22Rv1 (cell line): Measurements from ENCODE around the gene PLA2G6.

Source experiments
- H3K27ac ChIP-seq: fragments of 450-650 bp; 2 replicates; pipeline ENCODE4 v1.5.1; 2017
- ZFX ChIP-seq: fragments of 450-650 bp; IDR thresholded peaks from 2 replicates; pipeline ENCODE4 v1.6.1; 2017; ENCODE audit warnings: antibody characterized with exemption, borderline replicate concordance
- TF ChIP-seq, protein P1 (sequence below): fragments of 450-650 bp; IDR thresholded peaks from 2 replicates; pipeline ENCODE4 v1.5.1; 2017; ENCODE audit warnings: mild to moderate bottlenecking

Gene PLA2G6

DNA sequence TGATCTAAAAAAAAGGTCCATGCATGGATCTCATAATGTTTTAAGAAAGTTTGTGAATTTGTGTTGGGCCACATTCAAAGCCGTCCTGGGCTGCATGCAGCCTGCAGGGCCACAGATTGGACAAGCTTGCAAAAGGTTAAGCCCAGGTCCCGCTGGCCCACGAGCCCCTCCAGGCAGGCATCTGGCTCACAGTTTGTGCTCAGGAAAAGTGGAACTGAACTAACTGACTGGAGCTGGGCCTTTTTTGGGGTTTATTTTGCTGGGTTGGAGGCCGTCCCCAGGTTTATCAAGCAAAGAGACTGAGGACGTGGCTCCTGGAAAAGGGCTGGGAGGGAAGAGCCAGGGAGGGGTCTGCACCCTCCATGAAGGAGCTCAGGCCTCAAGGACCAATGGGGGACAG, 39.0 kb downstream of the PLA2G6 start:
- no peak for TF ChIP-seq ZFX
- TF ChIP-seq, protein P1, sequence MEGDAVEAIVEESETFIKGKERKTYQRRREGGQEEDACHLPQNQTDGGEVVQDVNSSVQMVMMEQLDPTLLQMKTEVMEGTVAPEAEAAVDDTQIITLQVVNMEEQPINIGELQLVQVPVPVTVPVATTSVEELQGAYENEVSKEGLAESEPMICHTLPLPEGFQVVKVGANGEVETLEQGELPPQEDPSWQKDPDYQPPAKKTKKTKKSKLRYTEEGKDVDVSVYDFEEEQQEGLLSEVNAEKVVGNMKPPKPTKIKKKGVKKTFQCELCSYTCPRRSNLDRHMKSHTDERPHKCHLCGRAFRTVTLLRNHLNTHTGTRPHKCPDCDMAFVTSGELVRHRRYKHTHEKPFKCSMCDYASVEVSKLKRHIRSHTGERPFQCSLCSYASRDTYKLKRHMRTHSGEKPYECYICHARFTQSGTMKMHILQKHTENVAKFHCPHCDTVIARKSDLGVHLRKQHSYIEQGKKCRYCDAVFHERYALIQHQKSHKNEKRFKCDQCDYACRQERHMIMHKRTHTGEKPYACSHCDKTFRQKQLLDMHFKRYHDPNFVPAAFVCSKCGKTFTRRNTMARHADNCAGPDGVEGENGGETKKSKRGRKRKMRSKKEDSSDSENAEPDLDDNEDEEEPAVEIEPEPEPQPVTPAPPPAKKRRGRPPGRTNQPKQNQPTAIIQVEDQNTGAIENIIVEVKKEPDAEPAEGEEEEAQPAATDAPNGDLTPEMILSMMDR = no peak
- peak overlapping the region; percentile 75 for H3K27ac ChIP-seq

DNA sequence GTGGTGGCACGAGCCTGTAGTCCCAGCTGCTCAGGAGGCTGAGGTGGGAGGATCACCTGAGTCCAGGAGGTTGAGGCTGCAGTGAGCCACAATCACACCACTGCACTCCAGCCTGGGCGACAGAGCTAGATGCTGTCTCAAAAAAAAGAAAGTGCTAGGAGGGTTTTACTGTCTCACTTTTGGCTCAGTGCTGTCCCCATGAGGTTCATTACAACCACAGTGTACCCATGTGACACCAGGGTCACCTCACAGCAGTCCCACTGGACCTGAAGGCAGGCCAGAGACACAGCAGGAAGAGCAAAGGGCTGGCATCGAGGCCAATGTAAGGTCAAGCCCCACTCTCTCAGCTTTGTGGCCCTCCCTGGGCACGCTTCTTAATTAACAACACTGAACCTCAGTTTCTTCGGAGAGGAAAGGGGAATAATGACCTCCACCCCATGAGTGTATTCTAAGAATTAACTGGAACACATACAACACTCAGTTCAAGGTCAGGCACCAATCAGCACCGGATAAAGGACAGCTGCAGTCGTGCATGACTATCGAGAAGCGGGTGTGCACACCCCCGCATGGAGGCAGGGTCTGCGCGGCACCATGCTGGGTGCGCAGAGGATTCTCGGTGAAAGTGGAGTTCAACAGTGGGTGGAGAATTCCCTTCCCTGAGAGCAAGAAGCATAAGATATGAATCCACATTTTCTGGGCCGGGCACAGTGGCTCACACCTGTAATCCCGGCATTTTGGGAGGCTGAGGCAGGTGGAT, 40.2 kb downstream of the PLA2G6 start:
- TF ChIP-seq, protein P1 = no peak
- no peak overlapping the region for H3K27ac ChIP-seq

DNA sequence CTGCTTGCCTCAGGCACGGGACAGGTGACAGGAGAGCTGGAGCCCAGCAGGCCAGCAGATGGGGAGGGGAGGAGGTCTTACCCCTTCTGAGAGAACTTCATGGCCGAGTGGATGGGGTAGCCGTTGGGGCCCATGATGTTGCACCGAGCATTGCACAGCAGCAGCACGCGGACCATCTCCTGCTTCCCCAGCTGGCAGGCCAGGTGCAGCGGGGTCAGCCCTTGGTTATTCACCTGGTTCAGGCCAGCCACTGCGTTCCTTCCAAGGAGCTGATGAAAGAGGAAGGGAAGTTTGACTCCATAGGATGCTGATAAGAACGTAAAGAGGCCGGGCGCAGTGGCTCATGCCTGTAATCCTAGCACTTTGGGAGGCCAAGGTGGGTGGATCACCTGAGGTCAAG, 41.7 kb downstream of the PLA2G6 start:
- H3K27ac ChIP-seq = no peak overlapping the region
- TF ChIP-seq, protein P1 = no peak
- TF ChIP-seq ZFX = no peak

DNA sequence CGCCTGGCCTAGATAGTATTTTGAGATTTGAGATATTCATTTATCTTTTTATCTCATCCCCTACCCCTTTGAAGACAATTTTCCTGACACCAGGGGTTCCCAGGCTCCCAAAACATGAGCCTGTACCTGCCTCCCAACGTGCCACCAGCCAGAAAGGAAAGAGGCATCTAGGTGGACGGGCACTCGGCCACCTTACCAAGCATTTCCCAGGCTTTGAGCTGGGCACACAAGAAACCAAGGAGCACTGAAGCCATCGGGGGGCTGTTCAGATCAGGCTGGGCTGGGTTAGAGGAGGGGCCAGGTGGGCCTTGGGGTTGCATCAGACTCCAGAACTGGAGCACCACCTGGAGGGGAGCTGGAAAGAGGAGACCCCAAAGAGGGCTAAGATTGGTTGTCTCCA, 42.7 kb downstream of the PLA2G6 start:
- no peak for TF ChIP-seq ZFX
- TF ChIP-seq, protein P1 = no peak
- H3K27ac ChIP-seq = no peak overlapping the region

DNA sequence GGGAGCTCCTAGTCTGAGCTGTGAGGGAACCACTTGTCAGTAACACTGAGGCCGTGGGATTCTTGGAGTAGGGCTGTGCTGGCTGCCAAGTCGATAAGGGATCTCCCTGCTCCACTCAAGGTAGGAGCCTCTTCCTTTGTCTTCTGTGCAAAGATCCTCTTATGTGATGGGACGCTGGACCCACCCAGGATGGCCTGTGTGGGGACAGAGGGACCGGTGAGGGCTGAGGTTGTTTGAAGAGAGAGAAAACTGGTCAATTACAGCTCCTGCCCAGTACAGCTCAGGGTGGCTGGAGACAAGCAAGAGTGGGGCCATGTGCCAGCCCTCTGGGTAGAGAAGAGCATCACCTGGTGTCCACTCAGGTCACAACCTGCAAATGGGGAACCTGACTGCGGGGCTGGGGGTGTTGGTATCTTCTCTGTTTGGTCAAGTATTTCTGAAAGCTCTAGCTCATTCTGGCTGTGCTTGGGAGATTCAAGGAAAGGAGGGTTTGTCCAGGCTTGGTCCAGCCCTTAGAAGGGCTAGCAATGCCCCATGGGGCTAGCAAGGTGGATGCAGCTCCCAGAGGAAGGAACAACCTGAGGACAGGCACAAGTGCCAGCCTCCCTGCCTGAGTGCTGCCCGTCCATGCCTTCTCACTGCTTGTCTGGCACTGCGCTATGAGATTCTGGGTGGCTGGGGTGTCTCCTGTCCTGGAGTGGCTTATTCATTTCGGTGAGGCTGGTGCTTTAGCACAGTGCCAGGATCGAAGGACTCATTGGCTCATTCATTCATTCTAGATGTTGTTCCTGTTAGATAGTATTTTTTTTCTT, 43.5 kb downstream of the PLA2G6 start:
- TF ChIP-seq ZFX = no peak
- TF ChIP-seq, protein P1 = no peak
- no peak overlapping the region for H3K27ac ChIP-seq

DNA sequence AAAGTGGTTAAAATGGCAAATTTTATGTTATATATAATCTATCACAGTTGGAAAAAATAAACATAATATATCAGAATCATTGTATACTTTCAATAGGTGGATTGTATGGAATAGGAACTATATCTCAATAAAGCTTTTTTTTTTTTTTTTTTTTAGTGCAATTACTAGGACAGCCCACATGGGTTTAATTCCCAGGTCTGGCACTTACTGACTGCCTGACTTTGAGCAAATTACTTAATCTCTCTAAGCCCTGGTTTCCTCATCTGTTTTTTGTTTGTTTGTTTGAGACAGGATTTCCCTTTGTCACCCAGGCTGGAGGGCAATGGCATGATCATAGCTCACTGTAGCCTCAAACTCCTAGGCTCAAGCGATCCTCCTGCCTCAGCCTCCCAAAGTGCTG, 45.0 kb downstream of the PLA2G6 start:
- H3K27ac ChIP-seq = no peak overlapping the region
- no peak for TF ChIP-seq ZFX
- TF ChIP-seq, protein P1 = no peak

DNA sequence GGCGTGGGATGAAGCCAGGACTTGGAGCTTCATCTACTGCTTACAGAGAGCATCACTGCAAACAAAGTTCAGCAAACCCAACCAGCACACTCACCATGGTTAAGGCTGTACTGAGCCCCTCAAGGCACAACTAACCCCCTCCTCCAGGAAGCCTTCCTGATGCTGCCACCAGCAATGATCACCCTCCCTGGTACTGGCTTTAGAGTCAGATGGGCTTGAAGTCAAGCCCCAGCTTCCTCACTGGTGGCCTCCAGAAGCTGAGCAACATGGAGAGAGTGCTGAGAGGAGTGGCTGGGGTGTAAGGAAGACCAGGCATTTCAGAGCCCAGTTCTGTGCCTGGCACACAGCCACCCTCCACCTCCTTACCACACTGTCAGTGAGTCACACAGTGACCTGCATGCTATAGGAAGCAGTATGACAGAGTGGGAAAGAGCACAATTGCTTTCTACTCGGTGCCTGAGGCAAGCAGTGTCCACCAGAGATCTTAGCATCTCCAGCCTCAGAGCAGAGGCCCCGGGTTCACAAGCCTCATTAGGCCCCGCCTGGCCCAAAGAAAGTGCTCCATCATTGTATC, 46.4 kb downstream of the PLA2G6 start:
- no peak overlapping the region for H3K27ac ChIP-seq
- no peak for TF ChIP-seq ZFX
- TF ChIP-seq, protein P1 = no peak
